ENCODE data around the gene ATP6V0E1.

- TF ChIP-seq NFIC (IDR thresholded peaks at IDR 0.05) (no peak), TAF1 (IDR thresholded peaks at IDR 0.05; ENCODE audit: low read depth) (no peak), REST (IDR thresholded peaks at IDR 0.05; ENCODE audit: low read depth) (no peak), RAD21 (IDR thresholded peaks at IDR 0.05; ENCODE audit: low read depth) (no peak)
Measured at GRCh38 chr5:172943906-172944305, 39.7 kb upstream of the ATP6V0E1 start.
